Calu3 (cell line): Measurements from ENCODE around the gene RRP36. TPM values are rescaled to one million over a fixed set of nuclear protein-coding genes. Genes with fewer than 3 reads are reported as not detected.

ENCODE experiments used
- BruUV-seq: library from RNA; stranded (reverse); fragments of 400-500 nt; replicated peaks from 2 replicates; lab custom pipeline; 2021; lab: Mats Ljungman, UMichigan
- CTCF ChIA-PET: fragments of 300-600 bp; sonication (Branson Sonifier 250); formaldehyde crosslinking; loops from one replicate; lab custom pipeline; 2022; ENCODE audit warnings: antibody characterized with exemption; lab: Charles Lee
- DNase-seq: peaks from one replicate; pipeline ENCODE4 v3.0.0; 2022
- H3K27ac Mint-ChIP-seq: one replicate; pipeline ENCODE4 v1.8.0; 2022; ENCODE audit warnings: mixed read lengths; ENCODE audit not compliant: unreplicated experiment
- H3K27me3 Mint-ChIP-seq: one replicate; pipeline ENCODE4 v1.8.0; 2022; ENCODE audit warnings: mixed read lengths; ENCODE audit not compliant: unreplicated experiment
- H3K36me3 Mint-ChIP-seq: one replicate; pipeline ENCODE4 v1.8.0; 2022; ENCODE audit warnings: mild to moderate bottlenecking, moderate library complexity, mixed read lengths; ENCODE audit not compliant: insufficient read depth, unreplicated experiment
- H3K4me1 Mint-ChIP-seq: one replicate; pipeline ENCODE4 v1.8.0; 2022; ENCODE audit warnings: mild to moderate bottlenecking, low read depth, mixed read lengths; ENCODE audit not compliant: unreplicated experiment
- H3K4me3 Mint-ChIP-seq: one replicate; pipeline ENCODE4 v1.8.0; 2022; ENCODE audit warnings: mild to moderate bottlenecking, low read depth, moderate library complexity, mixed read lengths; ENCODE audit not compliant: unreplicated experiment
- H3K9me3 Mint-ChIP-seq: one replicate; pipeline ENCODE4 v1.8.0; 2022; ENCODE audit warnings: low read depth, mixed read lengths; ENCODE audit not compliant: unreplicated experiment
- intact Hi-C: fragments of 100-400 bp; cut with micrococcal nuclease; formaldehyde crosslinking; loops from one replicate; pipeline ENCODE4 v1.10.0; 2022; ENCODE audit not compliant: unreplicated experiment
- total RNA-seq: library from RNA; stranded (reverse); gene quantifications from 2 replicates; pipeline ENCODE4 v1.2.3, GENCODE V29; 2022
- TF ChIP-seq, protein P1 (sequence below): fragments of 200-600 bp; IDR thresholded peaks from one replicate; pipeline ENCODE4 v1.8.0; 2022; ENCODE audit warnings: antibody characterized with exemption; ENCODE audit not compliant: unreplicated experiment

RRP36 gene
- total RNA-seq, 1 experiment from 2014 or later: 101 TPM

DNA sequence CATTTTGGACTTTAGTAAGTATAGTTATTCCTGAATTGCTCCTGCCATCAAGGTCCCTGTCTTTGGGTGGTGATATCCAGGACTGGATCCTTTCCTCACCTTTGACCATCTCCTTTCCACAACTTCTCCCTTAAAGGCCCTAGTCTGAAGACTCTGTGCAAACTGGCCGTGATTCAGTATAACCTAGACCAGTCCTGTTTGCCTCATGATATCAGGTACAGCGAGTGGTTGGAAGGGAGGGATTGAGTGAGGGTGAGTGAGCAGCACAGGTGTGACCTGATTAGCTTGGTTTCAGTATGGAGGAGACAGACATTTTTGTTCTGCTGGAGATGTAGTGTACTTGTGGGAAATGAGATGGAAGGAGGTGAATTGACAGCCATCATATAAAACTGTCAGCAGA, 2.3 kb upstream of the RRP36 start:
- H3K27ac Mint-ChIP-seq: no peak overlapping the region
- peaks cover 55% of the 10 kb centered on the region for H3K36me3 Mint-ChIP-seq
- peaks cover 9% of the 10 kb centered on the region for H3K4me1 Mint-ChIP-seq
- H3K9me3 Mint-ChIP-seq: no peaks in the 10 kb centered on the region
- TF ChIP-seq, protein P1, sequence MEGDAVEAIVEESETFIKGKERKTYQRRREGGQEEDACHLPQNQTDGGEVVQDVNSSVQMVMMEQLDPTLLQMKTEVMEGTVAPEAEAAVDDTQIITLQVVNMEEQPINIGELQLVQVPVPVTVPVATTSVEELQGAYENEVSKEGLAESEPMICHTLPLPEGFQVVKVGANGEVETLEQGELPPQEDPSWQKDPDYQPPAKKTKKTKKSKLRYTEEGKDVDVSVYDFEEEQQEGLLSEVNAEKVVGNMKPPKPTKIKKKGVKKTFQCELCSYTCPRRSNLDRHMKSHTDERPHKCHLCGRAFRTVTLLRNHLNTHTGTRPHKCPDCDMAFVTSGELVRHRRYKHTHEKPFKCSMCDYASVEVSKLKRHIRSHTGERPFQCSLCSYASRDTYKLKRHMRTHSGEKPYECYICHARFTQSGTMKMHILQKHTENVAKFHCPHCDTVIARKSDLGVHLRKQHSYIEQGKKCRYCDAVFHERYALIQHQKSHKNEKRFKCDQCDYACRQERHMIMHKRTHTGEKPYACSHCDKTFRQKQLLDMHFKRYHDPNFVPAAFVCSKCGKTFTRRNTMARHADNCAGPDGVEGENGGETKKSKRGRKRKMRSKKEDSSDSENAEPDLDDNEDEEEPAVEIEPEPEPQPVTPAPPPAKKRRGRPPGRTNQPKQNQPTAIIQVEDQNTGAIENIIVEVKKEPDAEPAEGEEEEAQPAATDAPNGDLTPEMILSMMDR: no peak
- CTCF ChIA-PET: no interaction called here
- DNase-seq: no peak
- H3K4me3 Mint-ChIP-seq: no peak overlapping the region
- H3K27me3 Mint-ChIP-seq: no peaks in the 10 kb centered on the region
- no TSS peak for BruUV-seq
- intact Hi-C loops: no loop called here

DNA sequence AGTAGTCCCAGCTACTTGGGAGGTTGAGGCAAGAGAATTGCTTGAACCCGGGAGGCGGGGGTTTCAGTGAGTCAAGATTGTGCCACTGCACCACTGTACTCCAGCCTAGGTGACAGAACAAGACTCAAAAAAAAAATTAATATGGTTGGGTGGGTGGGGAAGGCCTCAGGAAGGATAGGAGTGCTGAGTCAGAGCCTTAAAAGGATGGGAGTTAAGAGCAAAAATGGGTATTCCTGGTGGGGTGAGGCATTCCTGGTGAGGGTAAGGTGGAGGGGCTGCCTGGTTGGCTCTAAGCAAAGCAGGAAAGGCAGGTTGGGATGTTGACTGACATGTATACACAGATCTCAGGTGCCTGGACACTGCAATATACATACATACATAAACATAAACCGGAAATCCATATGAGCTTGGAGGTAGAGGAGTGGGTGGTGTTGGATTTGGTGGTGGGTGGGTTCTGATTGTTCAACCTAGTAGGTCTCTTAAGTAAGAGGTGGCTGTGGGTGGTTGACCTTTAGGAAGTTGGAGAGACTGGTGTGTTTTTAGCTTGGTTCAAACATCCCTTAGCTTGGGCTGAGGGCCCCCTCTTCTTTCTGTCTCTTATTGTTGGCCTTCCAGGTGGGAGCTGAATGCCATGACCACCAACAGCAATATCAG, 1.2 kb upstream of the RRP36 start:
- H3K36me3 Mint-ChIP-seq: peaks cover 56% of the 10 kb centered on the region
- CTCF ChIA-PET: interaction anchor here (0.9 to 1.2 kb wide), 2 partner anchors 10 to 123 kb away, joined by 3 read pairs; no protein-coding TSS in a partner anchor
- no peak overlapping the region for H3K4me3 Mint-ChIP-seq
- BruUV-seq: no TSS peak
- H3K27ac Mint-ChIP-seq: no peak overlapping the region
- intact Hi-C loops: no loop called here
- no peak for DNase-seq
- TF ChIP-seq, protein P1: no peak
- H3K27me3 Mint-ChIP-seq: no peaks in the 10 kb centered on the region
- H3K9me3 Mint-ChIP-seq: no peaks in the 10 kb centered on the region
- no peaks in the 10 kb centered on the region for H3K4me1 Mint-ChIP-seq

DNA sequence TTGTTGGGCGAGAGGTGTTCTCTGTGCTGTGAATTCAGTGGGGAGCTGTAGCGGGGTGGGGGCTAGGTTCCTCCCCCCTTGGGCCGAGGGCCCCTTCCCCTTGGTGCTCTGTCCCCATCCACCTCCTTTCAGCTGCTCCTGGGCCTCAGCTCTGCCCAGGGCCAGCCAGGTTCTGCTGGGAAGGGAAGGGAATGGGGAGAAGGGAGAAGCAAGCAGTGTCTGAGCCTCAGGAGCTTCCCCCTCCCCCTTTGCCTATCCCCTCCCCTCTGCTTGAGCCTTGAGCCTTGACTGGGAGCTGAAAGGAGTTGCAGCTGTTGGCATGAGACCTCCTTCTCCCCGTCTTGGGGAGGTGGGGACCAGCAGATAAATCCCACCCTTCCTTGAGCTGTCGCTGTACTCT, 576 bp upstream of the RRP36 start:
- H3K36me3 Mint-ChIP-seq: peaks cover 63% of the 10 kb centered on the region
- CTCF ChIA-PET: interaction anchor here (0.5 to 1.2 kb wide), 6 partner anchors 11 to 456 kb away, joined by 3 to 4 read pairs (median 3); partner anchors contain the start of gene TJAP1
- no peaks in the 10 kb centered on the region for H3K9me3 Mint-ChIP-seq
- H3K4me1 Mint-ChIP-seq: no peaks in the 10 kb centered on the region
- H3K27ac Mint-ChIP-seq: no peak overlapping the region
- TF ChIP-seq, protein P1: no peak
- no TSS peak for BruUV-seq
- H3K4me3 Mint-ChIP-seq: peak overlapping the region; percentile 85
- no peaks in the 10 kb centered on the region for H3K27me3 Mint-ChIP-seq
- intact Hi-C loops: no loop called here
- DNase-seq: no peak

DNA sequence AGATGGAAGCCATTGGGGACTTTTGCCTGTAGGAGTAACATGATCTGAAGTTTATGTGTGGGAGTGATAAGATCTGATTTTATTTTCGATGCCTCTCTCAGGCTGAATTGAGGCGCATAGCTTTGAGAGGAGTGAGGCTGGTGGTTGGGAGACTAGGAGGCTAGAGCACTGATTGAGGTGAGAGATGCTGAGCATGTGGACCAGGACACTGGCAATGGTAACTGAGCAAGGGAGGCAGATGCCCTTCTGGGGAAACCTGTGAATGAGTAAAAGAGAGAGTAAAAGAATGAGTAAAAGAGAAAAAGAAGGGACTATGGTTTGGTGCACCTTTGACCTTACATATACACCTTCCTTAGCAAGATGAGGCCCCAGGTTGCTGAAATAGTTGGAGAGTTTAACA, 3.0 kb downstream of the RRP36 start:
- intact Hi-C loops: no loop called here
- H3K36me3 Mint-ChIP-seq: peaks cover 78% of the 10 kb centered on the region
- no peaks in the 10 kb centered on the region for H3K27me3 Mint-ChIP-seq
- H3K4me3 Mint-ChIP-seq: no peak overlapping the region
- TF ChIP-seq, protein P1: no peak
- no peaks in the 10 kb centered on the region for H3K4me1 Mint-ChIP-seq
- H3K27ac Mint-ChIP-seq: no peak overlapping the region
- CTCF ChIA-PET: no interaction called here
- no peak for DNase-seq
- BruUV-seq: no TSS peak
- H3K9me3 Mint-ChIP-seq: no peaks in the 10 kb centered on the region
